H1 (cell line): ENCODE results near the gene NOC3L. TPM values are rescaled to one million over a fixed set of nuclear protein-coding genes. Genes with fewer than 3 reads are reported as not detected.

ENCODE experiments used
- CTCF ChIA-PET: fragments of 300-600 bp; sonication (Branson Sonifier 250); formaldehyde crosslinking; loops from one replicate; lab custom pipeline; 2021; ENCODE audit not compliant: partially characterized antibody; lab: Charles Lee
- POLR2A ChIA-PET: fragments of 300-600 bp; sonication (Branson Sonifier 250); formaldehyde crosslinking; loops from one replicate; lab custom pipeline; 2021; ENCODE audit warnings: inconsistent platforms; ENCODE audit not compliant: partially characterized antibody; lab: Charles Lee
- DNase-seq, 2 experiments: peaks; one replicate each; pipeline versions ENCODE4 v3.0.0 to v3.0.0-alpha.2; 2010 to 2022; ENCODE audit warnings: low spot score in 2 of 2, low read depth in 1 of 2, mixed read lengths in 1 of 2
- FAIRE-seq: peaks from 2 replicates; lab custom pipeline; 2011; peaks lifted over from hg19 to GRCh38; lab: Jason Lieb, UNC
- H2AFZ ChIP-seq: 2 replicates; pipeline ENCODE4 v1.8.1; 2012; ENCODE audit warnings: low read length, inconsistent platforms
- H2AK5ac ChIP-seq: 2 replicates; pipeline ENCODE4 v1.6.1; 2013; ENCODE audit warnings: low read depth, low read length
- H2BK120ac ChIP-seq: replicated peaks from 2 replicates; pipeline ENCODE3; 2013; ENCODE audit warnings: low read depth, low read length, inconsistent platforms
- H2BK12ac ChIP-seq: 2 replicates; pipeline ENCODE4 v1.6.1; 2013; ENCODE audit warnings: low read depth, low read length
- H2BK15ac ChIP-seq: 2 replicates; pipeline ENCODE4 v1.6.1; 2013; ENCODE audit warnings: low read length
- H2BK20ac ChIP-seq: 2 replicates; pipeline ENCODE4 v1.6.1; 2013; ENCODE audit warnings: low read length
- H2BK5ac ChIP-seq: 2 replicates; pipeline ENCODE4 v1.6.1; 2013; ENCODE audit warnings: low read depth, low read length
- H3K14ac ChIP-seq: 2 replicates; pipeline ENCODE4 v1.6.1; 2013; ENCODE audit warnings: inconsistent platforms; ENCODE audit not compliant: insufficient read length
- H3K18ac ChIP-seq: 2 replicates; pipeline ENCODE4 v1.6.1; 2013; ENCODE audit warnings: low read length; ENCODE audit errors: extremely low read depth
- H3K23ac ChIP-seq: 2 replicates; pipeline ENCODE4 v1.6.1; 2013; ENCODE audit warnings: inconsistent platforms; ENCODE audit not compliant: insufficient read length
- H3K23me2 ChIP-seq: 2 replicates; pipeline ENCODE4 v1.6.1; 2013; ENCODE audit warnings: low read depth, low read length
- H3K27ac ChIP-seq: 2 replicates; pipeline ENCODE4 v1.6.1; 2011; ENCODE audit warnings: low read depth, low read length, inconsistent platforms
- H3K27me3 ChIP-seq, 4 experiments: replicated peaks in 1 of 4; 1 replicate in 1 of 4; 2 replicates in 3 of 4; pipeline versions ENCODE4 v1.6.1 to v1.8.1; 2011 to 2013; ENCODE audit warnings: low read length in 3 of 4, mild to moderate bottlenecking in 3 of 4, inconsistent platforms in 2 of 4, mixed read lengths in 2 of 4, moderate library complexity in 1 of 4; ENCODE audit not compliant: control insufficient read depth in 3 of 4, insufficient read depth in 3 of 4; ENCODE audit errors: extremely low read depth in 1 of 4
- H3K36me3 ChIP-seq, 4 experiments: 2 replicates each; pipeline versions ENCODE4 v1.6.1 to v1.8.1; 2011 to 2013; ENCODE audit warnings: mild to moderate bottlenecking in 4 of 4, low read length in 3 of 4, moderate library complexity in 2 of 4, control low read depth in 1 of 4, inconsistent platforms in 1 of 4; ENCODE audit not compliant: insufficient read depth in 4 of 4, control insufficient read depth in 2 of 4
- H3K4ac ChIP-seq: replicated peaks from 2 replicates; pipeline ENCODE3; 2013; ENCODE audit warnings: low read length, low read depth, mixed read lengths, inconsistent platforms; ENCODE audit not compliant: insufficient read length
- H3K4me1 ChIP-seq, 4 experiments: replicated peaks in 1 of 4; 1 replicate in 1 of 4; 2 replicates in 3 of 4; pipeline versions ENCODE4 v1.6.1 to v1.8.1; 2011 to 2013; ENCODE audit warnings: low read length in 3 of 4, inconsistent platforms in 2 of 4, mixed read lengths in 1 of 4; ENCODE audit not compliant: insufficient read depth in 4 of 4, control insufficient read depth in 3 of 4
- H3K4me2 ChIP-seq, 2 experiments: 2 replicates each; pipeline versions ENCODE4 v1.6.1 to v1.8.1; 2011 to 2013; ENCODE audit warnings: low read depth in 2 of 2, low read length in 2 of 2, control low read depth in 1 of 2, inconsistent platforms in 1 of 2, mild to moderate bottlenecking in 1 of 2; ENCODE audit not compliant: insufficient read depth in 1 of 2
- H3K4me3 ChIP-seq, 4 experiments: fragments of 200-600, 300-600 bp in 1 of 4; sonication (generic), shearing (Covaris generic), sonication (Bioruptor Twin) in 1 of 4; 2 replicates each; pipeline versions ENCODE4 v1.5.1 to v1.8.1; 2011 to 2016; ENCODE audit warnings: low read length in 4 of 4, low read depth in 3 of 4, control low read depth in 2 of 4, inconsistent platforms in 2 of 4, mild to moderate bottlenecking in 2 of 4, mixed read lengths in 1 of 4, moderate library complexity in 1 of 4; ENCODE audit not compliant: insufficient read depth in 2 of 4; ENCODE audit errors: extremely low read depth in 1 of 4
- H3K56ac ChIP-seq: replicated peaks from 2 replicates; pipeline ENCODE3; 2013; ENCODE audit warnings: low read depth, mild to moderate bottlenecking, mixed read lengths, low read length, inconsistent platforms; ENCODE audit not compliant: insufficient read length
- H3K79me1 ChIP-seq: 2 replicates; pipeline ENCODE4 v1.6.1; 2013; ENCODE audit warnings: low read depth, low read length, control low read depth
- H3K79me2 ChIP-seq, 2 experiments: 2 replicates each; pipeline versions ENCODE4 v1.6.1 to v1.8.1; 2012 to 2013; ENCODE audit warnings: low read length in 2 of 2, mild to moderate bottlenecking in 2 of 2, inconsistent platforms in 1 of 2; ENCODE audit not compliant: insufficient read depth in 2 of 2, control insufficient read depth in 1 of 2
- H3K9ac ChIP-seq, 4 experiments: replicated peaks in 1 of 4; 1 replicate in 1 of 4; 2 replicates in 3 of 4; pipeline versions ENCODE4 v1.6.1 to v1.8.1; 2011 to 2013; ENCODE audit warnings: low read depth in 3 of 4, low read length in 3 of 4, control low read depth in 2 of 4, mild to moderate bottlenecking in 2 of 4, moderate library complexity in 2 of 4, inconsistent platforms in 1 of 4; ENCODE audit errors: extremely low read depth in 1 of 4
- H3K9me3 ChIP-seq, 2 experiments: 2 replicates each; pipeline versions ENCODE4 v1.6.1 to v1.8.1; 2012 to 2013; ENCODE audit warnings: mild to moderate bottlenecking in 2 of 2, moderate library complexity in 2 of 2, control low read depth in 1 of 2, inconsistent platforms in 1 of 2, low read depth in 1 of 2, low read length in 1 of 2, mixed read lengths in 1 of 2; ENCODE audit not compliant: insufficient read depth in 2 of 2
- H4K20me1 ChIP-seq, 2 experiments: replicated peaks in 1 of 2; 2 replicates each; pipeline versions ENCODE3 to v1.8.1; 2011 to 2013; ENCODE audit warnings: inconsistent platforms in 2 of 2, low read length in 2 of 2, mild to moderate bottlenecking in 1 of 2; ENCODE audit not compliant: insufficient read depth in 2 of 2, control insufficient read depth in 1 of 2
- H4K5ac ChIP-seq: 2 replicates; pipeline ENCODE4 v1.6.1; 2013; ENCODE audit warnings: low read length, low read depth, mixed read lengths, inconsistent platforms; ENCODE audit not compliant: insufficient read length
- H4K8ac ChIP-seq: 2 replicates; pipeline ENCODE4 v1.8.0; 2013; ENCODE audit warnings: mild to moderate bottlenecking, moderate library complexity, low read length, inconsistent platforms; ENCODE audit not compliant: insufficient read depth; ENCODE audit errors: extremely low read depth
- H4K91ac ChIP-seq: replicated peaks from 2 replicates; pipeline ENCODE3; 2013; ENCODE audit warnings: low read length, mixed read lengths, inconsistent platforms; ENCODE audit not compliant: insufficient read length
- SP4 ChIP-seq: IDR thresholded peaks from 2 replicates; pipeline ENCODE4 v1.6.1; 2012; ENCODE audit warnings: low read length, inconsistent platforms
- WGBS, 2 experiments: shearing (Covaris generic) in 1 of 2; methylation state at CpG; one replicate each; pipeline versions ENCODE4 v1.1.6 to v1.1.7; 2013 to 2015; ENCODE audit warnings: low lambda C conversion rate in 2 of 2, mixed read lengths in 2 of 2, inconsistent platforms in 1 of 2, low coverage in 1 of 2, missing lambda C conversion rate in 1 of 2; ENCODE audit not compliant: insufficient replicate concordance in 2 of 2, insufficient coverage in 1 of 2, insufficient read length in 1 of 2; ENCODE audit errors: extremely low coverage in 1 of 2, missing lambda C conversion rate in 1 of 2; 5-methylcytosine and 5-hydroxymethylcytosine counted together
- polyA plus RNA-seq, 7 experiments: library from polyadenylated mRNA; depleted of rRNA in 3 of 7; stranded (reverse) in 5 of 7; unstranded in 2 of 7; fragments of >200 nt in 5 of 7; fragments of 200-250 nt in 2 of 7; gene quantifications; 1 replicate in 5 of 7; 2 replicates in 1 of 7; 4 replicates in 1 of 7; pipeline versions ENCODE4 v1.2.1 to v1.2.3, GENCODE V29; 2011 to 2013; ENCODE audit warnings: missing spikeins in 2 of 7, mixed read lengths in 2 of 7
- total RNA-seq: library from RNA; stranded (reverse); fragmentation: NEBNext Ultra II Directional; extraction: Animal tissue kit (Norgen Biotek cat#: 25700); gene quantifications from 2 replicates; pipeline ENCODE4 v1.2.1, GENCODE V29; 2021
- TF ChIP-seq, protein P1 (sequence below): IDR thresholded peaks from 2 replicates; pipeline ENCODE4 v1.6.1; 2011; ENCODE audit warnings: low read depth, mild to moderate bottlenecking, low read length; ENCODE audit not compliant: insufficient read depth

NOC3L gene
- total and polyA plus RNA-seq, 2 of the 8 experiments (the other 6 are each of a cell fraction or from before 2014, with no cell fraction given): 7.1 to 39.1 TPM

DNA sequence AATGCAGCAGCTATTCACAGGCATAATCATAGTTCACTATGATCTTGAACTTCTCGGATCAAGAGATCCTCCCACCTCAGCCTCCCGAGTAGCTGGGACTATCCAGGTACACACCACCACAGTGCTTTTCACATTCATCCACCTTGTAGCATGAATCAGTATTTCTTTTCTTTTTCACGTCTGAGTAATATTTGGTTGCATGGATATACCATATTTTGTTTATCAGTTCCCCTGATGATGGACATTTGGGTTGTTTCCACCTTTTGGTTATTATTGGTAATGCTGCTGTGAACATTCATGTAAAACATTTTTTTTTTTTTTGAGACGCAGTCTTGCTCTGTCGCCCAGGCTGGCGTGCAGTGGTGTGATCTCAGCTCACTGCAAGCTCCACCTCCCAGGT lies 36.0 kb upstream of the NOC3L start:
- no peak overlapping the region for H3K18ac ChIP-seq
- H2BK5ac ChIP-seq: no peak overlapping the region
- no peak overlapping the region for H2BK20ac ChIP-seq
- no peaks in the 10 kb centered on the region for H3K36me3 ChIP-seq
- peaks cover 0 to 2% of the 10 kb centered on the region in 2 experiments for H4K20me1 ChIP-seq
- H3K79me1 ChIP-seq: no peaks in the 10 kb centered on the region
- no peak overlapping the region for H3K14ac ChIP-seq
- no peak overlapping the region for H3K4ac ChIP-seq
- peaks cover 0 to 7% (median 5%) of the 10 kb centered on the region in 4 experiments; a peak in 6 of 7 replicates for H3K27me3 ChIP-seq
- H3K23me2 ChIP-seq: peaks cover 10% of the 10 kb centered on the region
- H3K4me2 ChIP-seq: no peak overlapping the region
- H3K9me3 ChIP-seq: no peaks in the 10 kb centered on the region
- no peaks in the 10 kb centered on the region for H3K79me2 ChIP-seq
- no peak overlapping the region for H3K23ac ChIP-seq
- H2AFZ ChIP-seq: no peak overlapping the region
- no peak overlapping the region for H4K5ac ChIP-seq
- H3K4me3 ChIP-seq: no peak overlapping the region
- FAIRE-seq: no peak
- POLR2A ChIA-PET: no interaction called here
- no peak overlapping the region for H4K91ac ChIP-seq
- H3K9ac ChIP-seq: no peak overlapping the region
- no peak overlapping the region for H2BK12ac ChIP-seq
- DNase-seq: no peak
- no peak overlapping the region for H3K56ac ChIP-seq
- peaks cover 0 to 2% (median under 1%) of the 10 kb centered on the region in 4 experiments; a peak in 2 of 7 replicates for H3K4me1 ChIP-seq
- CTCF ChIA-PET: interaction anchor here (0.6 to 0.7 kb wide), 2 partner anchors 9 to 1397 kb away, joined by 3 to 4 read pairs; no protein-coding TSS in a partner anchor
- H2BK15ac ChIP-seq: no peak overlapping the region
- H2BK120ac ChIP-seq: no peak overlapping the region
- no peak overlapping the region for H2AK5ac ChIP-seq
- H3K27ac ChIP-seq: no peak overlapping the region
- 99% methylated on average over 6 of the region's 6 CpGs; no CpG with 5 or more reads in 1 of the 2 experiments for WGBS, 2 experiments
- H4K8ac ChIP-seq: no peak overlapping the region
- TF ChIP-seq SP4: no peak
- TF ChIP-seq, protein P1, sequence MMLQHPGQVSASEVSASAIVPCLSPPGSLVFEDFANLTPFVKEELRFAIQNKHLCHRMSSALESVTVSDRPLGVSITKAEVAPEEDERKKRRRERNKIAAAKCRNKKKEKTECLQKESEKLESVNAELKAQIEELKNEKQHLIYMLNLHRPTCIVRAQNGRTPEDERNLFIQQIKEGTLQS: no peak
